Peyer's patch (tissue), 4 donors: ENCODE measurements around the gene LEF1. TPM values are rescaled to one million over a fixed set of nuclear protein-coding genes. Genes with fewer than 3 reads are reported as not detected.

Experiments used
- DNase-seq, 3 donors: peaks; one replicate each; pipeline ENCODE4 v3.0.0-alpha.2; 2017 to 2019
- H3K27ac ChIP-seq, 4 donors: fragments of 200-600 bp; sonication (generic); one replicate each; pipeline ENCODE4 v1.5.1; 2016 to 2019
- H3K27me3 ChIP-seq, 2 donors: fragments of 200-600 bp; sonication (generic); one replicate each; pipeline ENCODE4 v1.5.1; 2019
- H3K36me3 ChIP-seq, 3 donors: fragments of 200-600 bp; sonication (generic); one replicate each; pipeline ENCODE4 v1.5.1; 2016 to 2019
- H3K4me1 ChIP-seq, 4 donors: fragments of 200-600 bp; sonication (generic); one replicate each; pipeline ENCODE4 v1.5.1; 2016 to 2019
- H3K4me3 ChIP-seq, 4 donors: fragments of 200-600 bp; sonication (generic); 1 replicate in 3 of 4; 2 replicates in 1 of 4; pipeline ENCODE4 v1.5.1; 2016 to 2019; ENCODE audit warnings: mild to moderate bottlenecking in 1 of 4
- H3K9me3 ChIP-seq, 4 donors: fragments of 200-600 bp; sonication (generic); one replicate each; pipeline ENCODE4 v1.5.1; 2016 to 2019; ENCODE audit warnings: mild to moderate bottlenecking in 1 of 4
- CTCF ChIP-seq, 6 experiments: fragments of 450-650 bp in 4 of 6; fragments of 200-600 bp in 2 of 6; sonication (generic) in 1 of 6; IDR thresholded peaks; one replicate each; pipeline ENCODE4 v1.5.1; 2017 to 2019; ENCODE audit warnings: antibody characterized with exemption in 6 of 6, mild to moderate bottlenecking in 3 of 6, moderate library complexity in 1 of 6
- POLR2A ChIP-seq, 2 donors: fragments of 450-650 bp; IDR thresholded peaks; one replicate each; pipeline ENCODE4 v1.5.1; 2017; ENCODE audit warnings: antibody characterized with exemption in 2 of 2, mild to moderate bottlenecking in 2 of 2, moderate library complexity in 2 of 2
- total RNA-seq, 4 donors: library from RNA; depleted of rRNA; stranded (reverse); fragments of >200 nt; gene quantifications; one replicate each; pipeline ENCODE4 v1.1.0, GENCODE V29; 2016

The LEF1 gene
- total RNA-seq, 4 donors from 2014 or later: 0.53 to 34.7 (median 4.4) TPM

- no peak for TF ChIP-seq POLR2A (IDR thresholded peaks at IDR 0.05)
- no peak for TF ChIP-seq CTCF (IDR thresholded peaks at IDR 0.05)
- H3K27ac ChIP-seq: no peak overlapping the region
- H3K9me3 ChIP-seq: no peaks in the 10 kb centered on the region
Measured at GRCh38 chr4:108201774-108202173, 33.0 kb upstream of the LEF1 start.

GRCh38 chr4:108199881-108200280, 31.1 kb upstream of the LEF1 start:
- TF ChIP-seq CTCF (IDR thresholded peaks at IDR 0.05) (no peak), POLR2A (IDR thresholded peaks at IDR 0.05) (no peak)
- Histone ChIP-seq H3K27me3 (no peaks in the 10 kb centered on the region), H3K27ac (no peak overlapping the region), H3K4me1 (no peaks in the 10 kb centered on the region), H3K36me3 (no peaks in the 10 kb centered on the region), H3K9me3 (no peaks in the 10 kb centered on the region), H3K4me3 (no peak overlapping the region)
- DNase-seq: no peak

More at GRCh38 chr4:108201774-108202173, 33.0 kb upstream of the LEF1 start:
- Histone ChIP-seq H3K36me3 (no peaks in the 10 kb centered on the region), H3K4me3 (no peak overlapping the region), H3K4me1 (no peaks in the 10 kb centered on the region), H3K27me3 (no peaks in the 10 kb centered on the region)
- no peak for DNase-seq

- TF ChIP-seq CTCF (IDR thresholded peaks at IDR 0.05) (no peak), POLR2A (IDR thresholded peaks at IDR 0.05) (no peak)
- H3K4me3 ChIP-seq: no peak overlapping the region
- H3K9me3 ChIP-seq: no peaks in the 10 kb centered on the region
Measured at GRCh38 chr4:108193886-108194672, 25.3 kb upstream of the LEF1 start.

GRCh38 chr4:108192935-108193334, 24.2 kb upstream of the LEF1 start:
- Histone ChIP-seq H3K4me3 (no peak overlapping the region), H3K27me3 (no peaks in the 10 kb centered on the region), H3K36me3 (no peaks in the 10 kb centered on the region), H3K9me3 (no peaks in the 10 kb centered on the region), H3K4me1 (no peaks in the 10 kb centered on the region), H3K27ac (no peak overlapping the region)
- DNase-seq: no peak
- TF ChIP-seq POLR2A (IDR thresholded peaks at IDR 0.05) (no peak), CTCF (IDR thresholded peaks at IDR 0.05) (no peak)

More at GRCh38 chr4:108193886-108194672, 25.3 kb upstream of the LEF1 start:
- DNase-seq: no peak
- Histone ChIP-seq H3K27me3 (no peaks in the 10 kb centered on the region), H3K4me1 (no peaks in the 10 kb centered on the region), H3K27ac (no peak overlapping the region), H3K36me3 (no peaks in the 10 kb centered on the region)

- no peak for TF ChIP-seq CTCF (IDR thresholded peaks at IDR 0.05)
- no peak for TF ChIP-seq POLR2A (IDR thresholded peaks at IDR 0.05)
- no peak for DNase-seq
Measured at GRCh38 chr4:108192056-108192455, 23.3 kb upstream of the LEF1 start.

More at GRCh38 chr4:108192056-108192455, 23.3 kb upstream of the LEF1 start:
- Histone ChIP-seq H3K36me3 (no peaks in the 10 kb centered on the region), H3K27ac (no peak overlapping the region), H3K9me3 (no peaks in the 10 kb centered on the region), H3K4me1 (no peaks in the 10 kb centered on the region), H3K27me3 (no peaks in the 10 kb centered on the region), H3K4me3 (no peak overlapping the region)
